GM18502 (cell line): Measurements from ENCODE around the gene AGBL5.

Experiments used
- ATAC-seq: cut with Tn5 transposase; IDR thresholded peaks from one replicate; pipeline ENCODE4 v1.9.1; 2021; ENCODE audit warnings: mild to moderate bottlenecking; ENCODE audit not compliant: unreplicated experiment, poor library complexity

The AGBL5 gene

GRCh38 chr2:27049422-27050280 lies 1.8 kb upstream of the AGBL5 start:
- peak; percentile 33 for ATAC-seq

- peak; percentile 54 for ATAC-seq
Measured at GRCh38 chr2:27050281-27050995, 1.0 kb upstream of the AGBL5 start.

GRCh38 chr2:27051902-27052645 lies 606 bp downstream of the AGBL5 start:
- ATAC-seq, result no peak

- ATAC-seq, result no peak
Measured at GRCh38 chr2:27053321-27053720, 1.9 kb downstream of the AGBL5 start.

GRCh38 chr2:27053776-27054175 lies 2.3 kb downstream of the AGBL5 start:
- no peak for ATAC-seq

- ATAC-seq, result no peak
Measured at GRCh38 chr2:27054721-27055120, 3.3 kb downstream of the AGBL5 start.

GRCh38 chr2:27057184-27057583 lies 5.7 kb downstream of the AGBL5 start:
- ATAC-seq, result no peak

- no peak for ATAC-seq
Measured at GRCh38 chr2:27058210-27058609, 6.7 kb downstream of the AGBL5 start.

GRCh38 chr2:27059141-27059820 lies 7.8 kb downstream of the AGBL5 start:
- no peak for ATAC-seq

- no peak for ATAC-seq
Measured at GRCh38 chr2:27060323-27060722, 8.9 kb downstream of the AGBL5 start.

- ATAC-seq, result no peak
Measured at GRCh38 chr2:27065128-27065527, 13.7 kb downstream of the AGBL5 start.

GRCh38 chr2:27067385-27067784 lies 15.9 kb downstream of the AGBL5 start:
- no peak for ATAC-seq

- ATAC-seq, result no peak
Measured at GRCh38 chr2:27069436-27069835, 18.0 kb downstream of the AGBL5 start.

GRCh38 chr2:27069961-27070618 lies 18.6 kb downstream of the AGBL5 start:
- ATAC-seq, result no peak

GRCh38 chr2:27070653-27071276 lies 19.3 kb downstream of the AGBL5 start:
- ATAC-seq, result peak; percentile 13

GRCh38 chr2:27071277-27071989 lies 20.0 kb downstream of the AGBL5 start, which contains the start of gene OST4:
Gene OST4 (minus strand): TSS chr2:27071654.
- peak; percentile 83 for ATAC-seq

- ATAC-seq, result peak; percentile 2
Measured at GRCh38 chr2:27071990-27072830, 20.7 kb downstream of the AGBL5 start.

- no peak for ATAC-seq
Measured at GRCh38 chr2:27072920-27073319, 21.5 kb downstream of the AGBL5 start.
